Activated CD8-positive, alpha-beta memory T cell treated with anti-CD3 and anti-CD28 coated beads, Interleukin-2, amount 50 U/mL, for 4 hours (primary cell): ENCODE data around the gene P2RX6.
"Not testable (repeated sequence)": the region's sequence is repeated elsewhere in the genome, so short reads cannot be mapped to it uniquely, and the experiment has no call there.

Experiments used
- DNase-seq: peaks from one replicate; pipeline ENCODE4 v3.0.0-alpha.2; 2020

The P2RX6 gene

GRCh38 chr22:20995329-20996030 lies 19.5 kb upstream of the P2RX6 start:
- DNase-seq, result no peak

GRCh38 chr22:20996031-20996410 lies 18.9 kb upstream of the P2RX6 start:
- DNase-seq, result no peak

GRCh38 chr22:20996598-20997535 lies 18.1 kb upstream of the P2RX6 start:
- DNase-seq, result no peak

GRCh38 chr22:20997536-20998257 lies 17.3 kb upstream of the P2RX6 start:
- DNase-seq, result no peak

GRCh38 chr22:20998411-20999336 lies 16.3 kb upstream of the P2RX6 start:
- no peak for DNase-seq

- no peak for DNase-seq
These were observed 15.4 kb upstream of the P2RX6 start for GRCh38 chr22:20999350-21000206.

GRCh38 chr22:21000207-21000986 lies 14.6 kb upstream of the P2RX6 start:
- DNase-seq, result no peak

GRCh38 chr22:21000987-21001600 lies 13.9 kb upstream of the P2RX6 start:
- DNase-seq, result no peak

GRCh38 chr22:21001601-21002325 lies 13.2 kb upstream of the P2RX6 start, which contains the start of gene THAP7:
TSS of gene THAP7 (minus strand) at chr22:21002118. CDS start at chr22:21001911, 207 bp downstream.
- DNase-seq, result peak; percentile 98

- DNase-seq, result no peak
These were observed 11.2 kb upstream of the P2RX6 start for GRCh38 chr22:21003782-21004181.

GRCh38 chr22:21009208-21009607 lies 5.8 kb upstream of the P2RX6 start:
- DNase-seq, result not testable (repeated sequence)

GRCh38 chr22:21009638-21010425 lies 5.1 kb upstream of the P2RX6 start:
- no peak for DNase-seq

GRCh38 chr22:21010426-21011113 lies 4.4 kb upstream of the P2RX6 start:
- DNase-seq, result no peak

- DNase-seq, result no peak
These were observed 2.2 kb upstream of the P2RX6 start for GRCh38 chr22:21012446-21013407.

GRCh38 chr22:21013657-21014201 lies 1.2 kb upstream of the P2RX6 start:
- DNase-seq, result no peak

GRCh38 chr22:21014202-21014725 lies 701 bp upstream of the P2RX6 start:
- peak; percentile 85 for DNase-seq
